ENCODE data around the gene CSRP3.

The CSRP3 gene

GRCh38 chr11:19208959-19209546, 7.3 kb upstream of the CSRP3 start:
- H4K8ac ChIP-seq (ENCODE audit: low read depth, low read length), result no peak overlapping the region
- H2BK12ac ChIP-seq (ENCODE audit: low read length), result no peak overlapping the region
- H4K12ac ChIP-seq (ENCODE audit: low read depth, low read length), result no peak overlapping the region
- no peak overlapping the region for H2AK5ac ChIP-seq (ENCODE audit: low read length)
- no peak overlapping the region for H3K18ac ChIP-seq (ENCODE audit: low read length)
- H3K36me3 ChIP-seq (ENCODE audit: control insufficient read depth in 1 of 2, insufficient read depth in 2 of 2, low read length in 2 of 2), result no peaks in the 10 kb centered on the region
- no peak overlapping the region for H3K23ac ChIP-seq (ENCODE audit: low read length)
- H2BK5ac ChIP-seq (ENCODE audit: low read depth, low read length, poor library complexity), result no peak overlapping the region
- H3K4ac ChIP-seq (ENCODE audit: low read depth, low read length), result no peak overlapping the region
- H3K27me3 ChIP-seq (ENCODE audit: insufficient read depth, low read length), result no peaks in the 10 kb centered on the region
- WGBS (ENCODE audit: extremely low coverage, insufficient coverage, insufficient read length), result no CpG with 5 or more reads among the region's 3 CpGs
- DNase-seq, result no peak
- no peak overlapping the region for H3K27ac ChIP-seq (ENCODE audit: low read depth, low read length)
- peak overlapping the region; percentile 0 for H3K9ac ChIP-seq (ENCODE audit: low read length)
- H2AFZ ChIP-seq (ENCODE audit: insufficient read depth, low read length, poor library complexity), result no peak overlapping the region
- no peaks in the 10 kb centered on the region for H3K79me1 ChIP-seq (ENCODE audit: low read length)
- H3K79me2 ChIP-seq (ENCODE audit: control insufficient read depth, insufficient read depth, low read length, poor library complexity), result no peaks in the 10 kb centered on the region
- no peak overlapping the region for H2BK120ac ChIP-seq (ENCODE audit: insufficient read depth, low read length, poor library complexity)
- H3K9me3 ChIP-seq (ENCODE audit: insufficient read depth, low read depth, low read length), result no peaks in the 10 kb centered on the region
- H3K4me2 ChIP-seq (ENCODE audit: low read length), result no peak overlapping the region
- no peaks in the 10 kb centered on the region for H3K4me1 ChIP-seq (ENCODE audit: control insufficient read depth in 1 of 2, insufficient read depth in 2 of 2, low read length in 2 of 2)
- no peak overlapping the region for H4K91ac ChIP-seq (ENCODE audit: low read depth, low read length)
- H3K4me3 ChIP-seq (ENCODE audit: low read depth, low read length), result no peak overlapping the region
- H3K14ac ChIP-seq (ENCODE audit: low read length), result no peak overlapping the region

- no peak overlapping the region for H3K23ac ChIP-seq (ENCODE audit: low read length)
- no peak overlapping the region for H4K8ac ChIP-seq (ENCODE audit: low read depth, low read length)
- H3K4me3 ChIP-seq (ENCODE audit: low read depth, low read length), result no peak overlapping the region
- no peak overlapping the region for H3K27ac ChIP-seq (ENCODE audit: low read depth, low read length)
- H2AFZ ChIP-seq (ENCODE audit: insufficient read depth, low read length, poor library complexity), result no peak overlapping the region
- H3K27me3 ChIP-seq (ENCODE audit: insufficient read depth, low read length), result no peaks in the 10 kb centered on the region
- no peak overlapping the region for H2BK12ac ChIP-seq (ENCODE audit: low read length)
- H2BK5ac ChIP-seq (ENCODE audit: low read depth, low read length, poor library complexity), result no peak overlapping the region
- DNase-seq, result no peak
- H3K18ac ChIP-seq (ENCODE audit: low read length), result no peak overlapping the region
- no peaks in the 10 kb centered on the region for H3K79me2 ChIP-seq (ENCODE audit: control insufficient read depth, insufficient read depth, low read length, poor library complexity)
- no CpG with 5 or more reads among the region's 2 CpGs for WGBS (ENCODE audit: extremely low coverage, insufficient coverage, insufficient read length)
- H3K4me2 ChIP-seq (ENCODE audit: low read length), result no peak overlapping the region
- no peak overlapping the region for H4K91ac ChIP-seq (ENCODE audit: low read depth, low read length)
- no peak overlapping the region for H3K14ac ChIP-seq (ENCODE audit: low read length)
- no peak overlapping the region for H3K9ac ChIP-seq (ENCODE audit: low read length)
- H2BK120ac ChIP-seq (ENCODE audit: insufficient read depth, low read length, poor library complexity), result no peak overlapping the region
- no peak overlapping the region for H2AK5ac ChIP-seq (ENCODE audit: low read length)
- no peak overlapping the region for H4K12ac ChIP-seq (ENCODE audit: low read depth, low read length)
- H3K36me3 ChIP-seq (ENCODE audit: control insufficient read depth in 1 of 2, insufficient read depth in 2 of 2, low read length in 2 of 2), result no peaks in the 10 kb centered on the region
- no peaks in the 10 kb centered on the region for H3K79me1 ChIP-seq (ENCODE audit: low read length)
- H3K9me3 ChIP-seq (ENCODE audit: insufficient read depth, low read depth, low read length), result no peaks in the 10 kb centered on the region
- no peak overlapping the region for H3K4ac ChIP-seq (ENCODE audit: low read depth, low read length)
- H3K4me1 ChIP-seq (ENCODE audit: control insufficient read depth in 1 of 2, insufficient read depth in 2 of 2, low read length in 2 of 2), result no peaks in the 10 kb centered on the region
Observed at GRCh38 chr11:19208181-19208580, 6.4 kb upstream of the CSRP3 start.

DNA sequence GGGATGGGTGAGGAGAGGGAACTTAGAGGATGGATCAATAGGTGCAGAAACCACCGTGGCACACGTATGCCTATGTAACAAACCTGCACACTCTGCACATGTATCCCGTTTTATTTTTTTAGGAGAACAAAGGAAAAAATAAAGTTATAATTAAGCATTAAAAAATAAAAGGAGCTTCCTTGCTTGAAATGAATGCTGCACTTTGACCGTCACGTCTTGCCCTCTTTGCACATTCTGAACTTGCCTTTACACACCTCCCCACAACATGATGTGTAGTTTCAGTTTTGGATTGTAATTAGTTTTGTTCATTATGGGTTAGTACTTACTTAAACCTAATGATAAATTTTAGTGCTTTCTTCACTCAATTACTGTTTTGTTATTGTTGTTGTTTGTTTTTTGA, 3.1 kb upstream of the CSRP3 start:
- no peak overlapping the region for H2AK5ac ChIP-seq (ENCODE audit: low read length)
- peaks cover 2% of the 10 kb centered on the region for H3K9me3 ChIP-seq (ENCODE audit: insufficient read depth, low read depth, low read length)
- no peaks in the 10 kb centered on the region for H3K79me1 ChIP-seq (ENCODE audit: low read length)
- H3K9ac ChIP-seq (ENCODE audit: low read length), result no peak overlapping the region
- H2BK120ac ChIP-seq (ENCODE audit: insufficient read depth, low read length, poor library complexity), result no peak overlapping the region
- no peak for DNase-seq
- no peak overlapping the region for H2AFZ ChIP-seq (ENCODE audit: insufficient read depth, low read length, poor library complexity)
- H3K4me1 ChIP-seq (ENCODE audit: control insufficient read depth in 1 of 2, insufficient read depth in 2 of 2, low read length in 2 of 2), result no peaks in the 10 kb centered on the region
- no CpG with 5 or more reads among the region's 5 CpGs for WGBS (ENCODE audit: extremely low coverage, insufficient coverage, insufficient read length)
- no peak overlapping the region for H3K14ac ChIP-seq (ENCODE audit: low read length)
- no peak overlapping the region for H2BK12ac ChIP-seq (ENCODE audit: low read length)
- H3K18ac ChIP-seq (ENCODE audit: low read length), result no peak overlapping the region
- no peaks in the 10 kb centered on the region for H3K79me2 ChIP-seq (ENCODE audit: control insufficient read depth, insufficient read depth, low read length, poor library complexity)
- no peak overlapping the region for H3K4ac ChIP-seq (ENCODE audit: low read depth, low read length)
- H3K4me2 ChIP-seq (ENCODE audit: low read length), result no peak overlapping the region
- H3K4me3 ChIP-seq (ENCODE audit: low read depth, low read length), result no peak overlapping the region
- no peak overlapping the region for H3K27ac ChIP-seq (ENCODE audit: low read depth, low read length)
- no peak overlapping the region for H4K91ac ChIP-seq (ENCODE audit: low read depth, low read length)
- no peak overlapping the region for H2BK5ac ChIP-seq (ENCODE audit: low read depth, low read length, poor library complexity)
- no peak overlapping the region for H4K8ac ChIP-seq (ENCODE audit: low read depth, low read length)
- H3K23ac ChIP-seq (ENCODE audit: low read length), result no peak overlapping the region
- H3K27me3 ChIP-seq (ENCODE audit: insufficient read depth, low read length), result no peaks in the 10 kb centered on the region
- H4K12ac ChIP-seq (ENCODE audit: low read depth, low read length), result no peak overlapping the region
- H3K36me3 ChIP-seq (ENCODE audit: control insufficient read depth in 1 of 2, insufficient read depth in 2 of 2, low read length in 2 of 2), result no peaks in the 10 kb centered on the region

GRCh38 chr11:19200410-19201201, 1.2 kb downstream of the CSRP3 start:
- Histone ChIP-seq H4K91ac (ENCODE audit: low read depth, low read length) (no peak overlapping the region), H3K79me2 (ENCODE audit: control insufficient read depth, insufficient read depth, low read length, poor library complexity) (no peaks in the 10 kb centered on the region), H3K23ac (ENCODE audit: low read length) (no peak overlapping the region), H4K8ac (ENCODE audit: low read depth, low read length) (no peak overlapping the region), H3K36me3 (ENCODE audit: control insufficient read depth in 1 of 2, insufficient read depth in 2 of 2, low read length in 2 of 2) (no peaks in the 10 kb centered on the region), H3K18ac (ENCODE audit: low read length) (no peak overlapping the region), H2BK12ac (ENCODE audit: low read length) (no peak overlapping the region), H2AK5ac (ENCODE audit: low read length) (no peak overlapping the region), H3K79me1 (ENCODE audit: low read length) (no peaks in the 10 kb centered on the region), H2BK5ac (ENCODE audit: low read depth, low read length, poor library complexity) (no peak overlapping the region), H3K9ac (ENCODE audit: low read length) (no peak overlapping the region), H4K12ac (ENCODE audit: low read depth, low read length) (no peak overlapping the region), H2BK120ac (ENCODE audit: insufficient read depth, low read length, poor library complexity) (no peak overlapping the region), H2AFZ (ENCODE audit: insufficient read depth, low read length, poor library complexity) (no peak overlapping the region), H3K4me3 (ENCODE audit: low read depth, low read length) (no peak overlapping the region), H3K27ac (ENCODE audit: low read depth, low read length) (no peak overlapping the region), H3K14ac (ENCODE audit: low read length) (no peak overlapping the region), H3K9me3 (ENCODE audit: insufficient read depth, low read depth, low read length) (peaks cover 2% of the 10 kb centered on the region), H3K4me1 (ENCODE audit: control insufficient read depth in 1 of 2, insufficient read depth in 2 of 2, low read length in 2 of 2) (no peaks in the 10 kb centered on the region), H3K27me3 (ENCODE audit: insufficient read depth, low read length) (no peaks in the 10 kb centered on the region), H3K4me2 (ENCODE audit: low read length) (no peak overlapping the region), H3K4ac (ENCODE audit: low read depth, low read length) (no peak overlapping the region)
- no CpG with 5 or more reads among the region's 6 CpGs for WGBS (ENCODE audit: extremely low coverage, insufficient coverage, insufficient read length)
- DNase-seq, result no peak

Measured in trophoblast cell (in vitro differentiated cells and primary cell).